HepG2 (cell line): ENCODE measurements around the gene TXNDC12. TPM values are rescaled to one million over a fixed set of nuclear protein-coding genes. Genes with fewer than 3 reads are reported as not detected.

Experiments used
- ATAC-seq: fragments of 200-7000 bp; cut with Tn5 transposase; 3 replicates; pipeline ENCODE4 v1.9.1; 2020; ENCODE audit warnings: mild to moderate bottlenecking, moderate library complexity
- BruUV-seq: library from RNA; stranded (reverse); fragments of 400-500 nt; replicated peaks from 2 replicates; lab custom pipeline; 2021; lab: Mats Ljungman, UMichigan
- CTCF ChIA-PET: fragments of 300-600 bp; formaldehyde crosslinking; extraction: SDS; loops from one replicate; lab custom pipeline; 2021; ENCODE audit warnings: low total read pairs, inconsistent platforms, low intra/inter-chr PET ratio; lab: Yijun Ruan, JAX
- POLR2A ChIA-PET: fragments of 350-600 bp; sonication (Branson Sonifier 250); formaldehyde crosslinking; loops from one replicate; lab custom pipeline; 2020; ENCODE audit warnings: antibody characterized with exemption, inconsistent platforms; lab: Yijun Ruan, JAX
- DNase-seq: peaks from one replicate; pipeline ENCODE4 v3.0.0-alpha.2; 2015; ENCODE audit warnings: low spot score
- FAIRE-seq: peaks from 3 replicates; lab custom pipeline; 2011; peaks lifted over from hg19 to GRCh38; lab: Jason Lieb, UNC
- H2AFZ ChIP-seq: one replicate; pipeline ENCODE4 v1.6.1; 2011; ENCODE audit warnings: low read length, inconsistent platforms
- H3K27ac ChIP-seq: fragments of 300-600 bp; 3 replicates; pipeline ENCODE4 v1.8.0; 2011; ENCODE audit warnings: mixed run types, mild to moderate bottlenecking, mixed read lengths, low read length, inconsistent platforms; ENCODE audit not compliant: insufficient read depth; ENCODE audit errors: extremely low read length
- H3K27me3 ChIP-seq, 2 experiments: fragments of 200-600 bp in 1 of 2; 2 replicates in 1 of 2; 3 replicates in 1 of 2; pipeline versions ENCODE4 v1.6.0 to v1.8.0; 2011; ENCODE audit warnings: low read length in 2 of 2, mild to moderate bottlenecking in 2 of 2, moderate library complexity in 2 of 2, inconsistent platforms in 1 of 2; ENCODE audit not compliant: insufficient read depth in 2 of 2, control insufficient read depth in 1 of 2
- H3K36me3 ChIP-seq, 2 experiments: fragments of 200-600 bp in 1 of 2; replicated peaks in 1 of 2; 2 replicates in 1 of 2; 3 replicates in 1 of 2; pipeline versions ENCODE4 v1.5.1 to v1.8.0; 2011; ENCODE audit warnings: low read length in 2 of 2, inconsistent platforms in 1 of 2; ENCODE audit not compliant: insufficient read depth in 2 of 2, control insufficient read depth in 1 of 2
- H3K4me1 ChIP-seq: 2 replicates; pipeline ENCODE4 v1.5.1; 2012; ENCODE audit warnings: low read length, inconsistent platforms; ENCODE audit not compliant: insufficient read depth
- H3K4me2 ChIP-seq: 2 replicates; pipeline ENCODE4 v1.6.0; 2011; ENCODE audit warnings: low read depth, low read length, inconsistent platforms
- H3K4me3 ChIP-seq, 3 experiments: fragments of 200-600 bp in 1 of 3; sonication (generic), shearing (Covaris generic) in 1 of 3; replicated peaks in 1 of 3; 2 replicates each; pipeline ENCODE4 v1.5.1; 2011 to 2016; ENCODE audit warnings: low read length in 3 of 3, inconsistent platforms in 2 of 3, low read depth in 2 of 3, mild to moderate bottlenecking in 2 of 3, control low read depth in 1 of 3, mixed read lengths in 1 of 3; ENCODE audit not compliant: insufficient read depth in 1 of 3
- H3K79me2 ChIP-seq: one replicate; pipeline ENCODE4 v1.6.1; 2011; ENCODE audit warnings: low read length, inconsistent platforms; ENCODE audit not compliant: insufficient read depth
- H3K9ac ChIP-seq: 2 replicates; pipeline ENCODE4 v1.6.0; 2011; ENCODE audit warnings: mild to moderate bottlenecking, low read depth, low read length, inconsistent platforms; ENCODE audit not compliant: insufficient read depth
- H3K9me3 ChIP-seq: 2 replicates; pipeline ENCODE4 v1.5.1; 2012; ENCODE audit warnings: mild to moderate bottlenecking, low read length
- H4K20me1 ChIP-seq: 2 replicates; pipeline ENCODE4 v1.6.0; 2011; ENCODE audit warnings: inconsistent platforms, mild to moderate bottlenecking, low read length, moderate library complexity; ENCODE audit not compliant: insufficient read depth
- BCL6 ChIP-seq: IDR thresholded peaks from 2 replicates; pipeline ENCODE4 v1.6.1; 2016; ENCODE audit warnings: missing genetic modification reagents, missing compliant biosample characterization
- EP300 ChIP-seq, 3 experiments: sonication (generic) in 1 of 3; formaldehyde crosslinking in 1 of 3; IDR thresholded peaks; 2 replicates each; pipeline versions ENCODE4 v1.5.1 to v1.6.1; 2011 to 2020; ENCODE audit warnings: low read depth in 2 of 3, low read length in 2 of 3, borderline replicate concordance in 1 of 3, improper control_type of control experiment in 1 of 3, mild to moderate bottlenecking in 1 of 3, missing genetic modification reagents in 1 of 3, moderate library complexity in 1 of 3
- KDM2A ChIP-seq: sonication (generic); formaldehyde crosslinking; IDR thresholded peaks from 2 replicates; pipeline ENCODE4 v1.4.0; 2020; ENCODE audit warnings: low read depth, missing genetic modification reagents, borderline replicate concordance
- KLF11 ChIP-seq: IDR thresholded peaks from 2 replicates; pipeline ENCODE4 v1.6.1; 2016; ENCODE audit warnings: missing compliant biosample characterization
- MYNN ChIP-seq: sonication (generic); formaldehyde crosslinking; IDR thresholded peaks from 2 replicates; pipeline ENCODE4 v1.4.0; 2020; ENCODE audit warnings: mild to moderate bottlenecking, low read depth, missing genetic modification reagents
- NFE2L2 ChIP-seq: fragments of 150-350 bp; IDR thresholded peaks from 2 replicates; pipeline ENCODE4 v1.6.1; 2014; ENCODE audit warnings: low read length
- RAD51 ChIP-seq: fragments of 450-650 bp; IDR thresholded peaks from 2 replicates; pipeline ENCODE4 v1.6.1; 2016; ENCODE audit warnings: borderline replicate concordance
- RBFOX2 ChIP-seq: fragments of 200-400 bp; formaldehyde crosslinking; IDR thresholded peaks from 2 replicates; pipeline ENCODE4 v1.6.1; 2017; ENCODE audit warnings: low read depth, mild to moderate bottlenecking, low read length
- SALL1 ChIP-seq: sonication (generic); formaldehyde crosslinking; IDR thresholded peaks from 2 replicates; pipeline ENCODE4 v1.8.0; 2022; ENCODE audit warnings: mild to moderate bottlenecking, missing genetic modification reagents
- SYNCRIP ChIP-seq: fragments of 200-400 bp; formaldehyde crosslinking; IDR thresholded peaks from 2 replicates; pipeline ENCODE4 v1.6.1; 2018; ENCODE audit warnings: mild to moderate bottlenecking, low read depth, low read length; ENCODE audit not compliant: insufficient read depth
- ZBTB42 ChIP-seq: sonication (generic); formaldehyde crosslinking; IDR thresholded peaks from 2 replicates; pipeline ENCODE4 v1.5.0; 2020; ENCODE audit warnings: mild to moderate bottlenecking, missing genetic modification reagents
- ZNF256 ChIP-seq: sonication (generic); formaldehyde crosslinking; conservative IDR thresholded peaks from 2 replicates; pipeline ENCODE4 v1.4.0; 2020; ENCODE audit warnings: missing genetic modification reagents
- ZNF30 ChIP-seq: sonication (generic); formaldehyde crosslinking; IDR thresholded peaks from 2 replicates; pipeline ENCODE4 v1.5.0; 2020; ENCODE audit warnings: mild to moderate bottlenecking, missing genetic modification reagents
- ZNF414 ChIP-seq: sonication (generic); formaldehyde crosslinking; IDR thresholded peaks from 2 replicates; pipeline ENCODE4 v1.5.0; 2020; ENCODE audit warnings: missing genetic modification reagents
- ZNF496 ChIP-seq: sonication (generic); formaldehyde crosslinking; IDR thresholded peaks from 2 replicates; pipeline ENCODE4 v1.8.1; 2023; ENCODE audit warnings: mild to moderate bottlenecking, moderate library complexity, missing genetic modification reagents; ENCODE audit not compliant: insufficient replicate concordance
- ZNF749 ChIP-seq: sonication (generic); formaldehyde crosslinking; IDR thresholded peaks from 2 replicates; pipeline ENCODE4 v1.8.0; 2022; ENCODE audit warnings: mild to moderate bottlenecking, missing genetic modification reagents, moderate library complexity, borderline replicate concordance
- ZNF775 ChIP-seq: sonication (generic); formaldehyde crosslinking; IDR thresholded peaks from 2 replicates; pipeline ENCODE4 v1.4.0; 2020; ENCODE audit warnings: missing genetic modification reagents, mild to moderate bottlenecking, moderate library complexity, borderline replicate concordance
- WGBS: methylation state at CpG from one replicate; pipeline ENCODE4 v1.1.6; 2017; ENCODE audit warnings: low lambda C conversion rate; 5-methylcytosine and 5-hydroxymethylcytosine counted together
- in situ Hi-C: cut with HindIII; loops from 2 replicates; pipeline ENCODE4 v1.10.0; 2017; ENCODE audit warnings: low pct_unique_long_range_greater_than_20kb; ENCODE audit not compliant: extremely low pct_ligation_motif_present
- intact Hi-C: fragments of 100-400 bp; cut with micrococcal nuclease; formaldehyde crosslinking; loops from one replicate; pipeline ENCODE4 v1.10.0; 2022; ENCODE audit not compliant: unreplicated experiment
- polyA plus RNA-seq, 8 experiments: library from polyadenylated mRNA; depleted of rRNA in 3 of 8; stranded (reverse) in 7 of 8; unstranded in 1 of 8; fragments of >200 nt; fragmentation: Illumina TruSeq in 4 of 8; extraction: Trizol in 4 of 8; gene quantifications; 2 replicates each; pipeline versions ENCODE4 v1.2.1 to v1.2.3, GENCODE V29; 2011 to 2016; ENCODE audit warnings: low read depth in 4 of 8, missing spikeins in 1 of 8, mixed read lengths in 1 of 8; ENCODE audit not compliant: insufficient read depth in 1 of 8
- total RNA-seq, 5 experiments: library from RNA; depleted of rRNA; stranded (reverse); fragments of >200 nt; fragmentation: Illumina TruSeq; extraction: Trizol; gene quantifications; 2 replicates each; pipeline ENCODE4 v1.2.3, GENCODE V29; 2016; ENCODE audit warnings: low read depth in 1 of 5

The TXNDC12 gene
- total and polyA plus RNA-seq, 2 of the 13 experiments (the other 11 are each of a cell fraction or from before 2014, with no cell fraction given): 65.6 to 67.2 TPM

DNA sequence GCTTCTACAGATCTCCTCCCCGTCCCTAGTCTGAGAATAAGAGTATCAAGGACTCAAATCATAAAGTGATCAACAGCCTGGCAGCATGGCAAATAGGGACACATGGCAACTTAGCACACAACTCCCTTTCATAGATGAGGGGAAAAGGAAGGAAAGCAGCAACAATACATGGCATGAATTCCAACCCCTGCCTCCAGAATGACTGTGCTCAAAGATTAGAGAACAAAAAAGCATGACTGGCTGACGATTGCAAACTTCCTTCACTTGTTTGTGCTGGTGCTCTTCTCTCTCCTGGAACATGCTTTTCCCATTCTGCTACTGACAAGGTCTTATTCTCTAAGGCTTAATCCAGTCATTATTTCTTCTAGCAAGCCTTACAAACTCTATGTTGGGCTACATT lies 32.9 kb downstream of the TXNDC12 start:
- in situ Hi-C loops: no loop called here
- no TSS peak for BruUV-seq
- CTCF ChIA-PET: no interaction called here
- H3K79me2 ChIP-seq: no peaks in the 10 kb centered on the region
- ATAC-seq (no peak), DNase-seq (no peak), FAIRE-seq (no peak)
- no peaks in the 10 kb centered on the region for H4K20me1 ChIP-seq
- no peak overlapping the region for H3K9ac ChIP-seq
- no peak overlapping the region for H3K4me3 ChIP-seq
- H3K27ac ChIP-seq: no peak overlapping the region
- H3K9me3 ChIP-seq: no peaks in the 10 kb centered on the region
- H3K4me1 ChIP-seq: no peaks in the 10 kb centered on the region
- no peak overlapping the region for H2AFZ ChIP-seq
- peaks cover 12 to 60% of the 10 kb centered on the region in 2 experiments for H3K36me3 ChIP-seq
- intact Hi-C loops: no loop called here
- 93% methylated on average over 2 of the region's 2 CpGs for WGBS
- POLR2A ChIA-PET: interaction anchor here (1.2 kb wide), 1 partner anchor 34 kb away, joined by 3 read pairs; the partner anchor contains the start of gene BTF3L4
- no peak overlapping the region for H3K4me2 ChIP-seq
- no peaks in the 10 kb centered on the region for H3K27me3 ChIP-seq
- TF ChIP-seq ZNF749 (CRISPR knock-in tag) (no peak), MYNN (no peak), SALL1 (CRISPR knock-in tag) (no peak), KLF11 (CRISPR knock-in tag) (no peak)

GRCh38 chr1:52008071-52008809 lies 46.8 kb downstream of the TXNDC12 start:
- no peaks in the 10 kb centered on the region for H3K9me3 ChIP-seq
- TF ChIP-seq NFE2L2 (no peak), KDM2A (CRISPR knock-in tag) (no peak), RAD51 (no peak), ZNF256 (CRISPR knock-in tag) (no peak), RBFOX2 (no peak), ZNF30 (CRISPR knock-in tag) (no peak), BCL6 (no peak), SYNCRIP (no peak), ZNF775 (CRISPR knock-in tag) (no peak), ZBTB42 (CRISPR knock-in tag) (no peak), ZNF496 (CRISPR knock-in tag) (no peak), EP300 (IDR thresholded peaks at IDR 0.05; ENCODE audit: low read depth in 2 of 2, low read length in 2 of 2) (no peak), EP300 (CRISPR knock-in tag; IDR thresholded peaks at IDR 0.05; ENCODE audit: borderline replicate concordance) (no peak), ZNF414 (no peak)
- TF ChIP-seq, all 625 proteins: peak for 0
- in situ Hi-C loops (no loop called here), intact Hi-C loops (loop anchor here (10.0 kb wide), 1 partner anchor 183 kb away; no protein-coding TSS in a partner anchor)
- Histone ChIP-seq H3K9ac (no peak overlapping the region), H3K4me3 (no peak overlapping the region), H3K27me3 (no peaks in the 10 kb centered on the region), H2AFZ (no peak overlapping the region), H3K79me2 (no peaks in the 10 kb centered on the region), H3K4me1 (peaks cover 28% of the 10 kb centered on the region), H3K4me2 (no peak overlapping the region), H3K36me3 (no peaks in the 10 kb centered on the region), H4K20me1 (no peaks in the 10 kb centered on the region), H3K27ac (no peak overlapping the region)
- ATAC-seq (no peak), DNase-seq (no peak), FAIRE-seq (no peak)
- ChIA-PET POLR2A (interaction anchor here (4.5 kb wide), 1 partner anchor 47 kb away, joined by 13 read pairs; the partner anchor contains the start of gene TXNDC12), CTCF (no interaction called here)
- 57% methylated on average over 7 of the region's 7 CpGs for WGBS
- no TSS peak for BruUV-seq
